Stimulated activated CD4-positive, alpha-beta T cell treated with anti-CD3 and anti-CD28 coated beads, Interleukin-1b, Interleukin-23, amount 100 ng/mL, for 24 hours (primary cell): Measurements from ENCODE around the gene ITPK1.
A peak's percentile ranks its signal among the peaks of the same experiment; 100 is the strongest.
"Not testable (repeated sequence)": the region's sequence is repeated elsewhere in the genome, so short reads cannot be mapped to it uniquely, and the experiment has no call there.

Experiments
- DNase-seq, 4 experiments: peaks; one replicate each; pipeline ENCODE4 v3.0.0-alpha.2; 2020; ENCODE audit warnings: low read depth in 4 of 4, low spot score in 1 of 4

ITPK1 gene

GRCh38 chr14:93115821-93116675, at the start of gene ITPK1:
Gene ITPK1, minus strand, starts transcription at chr14:93115925. Its CDS starts 762 bp downstream, at chr14:93115163.
- peak in 3 of 4 experiments; percentile 31 to 43 (median 34) for DNase-seq

- no peak for DNase-seq
These were observed 47.8 kb upstream of the ITPK1 start for GRCh38 chr14:93163564-93163963.

DNA sequence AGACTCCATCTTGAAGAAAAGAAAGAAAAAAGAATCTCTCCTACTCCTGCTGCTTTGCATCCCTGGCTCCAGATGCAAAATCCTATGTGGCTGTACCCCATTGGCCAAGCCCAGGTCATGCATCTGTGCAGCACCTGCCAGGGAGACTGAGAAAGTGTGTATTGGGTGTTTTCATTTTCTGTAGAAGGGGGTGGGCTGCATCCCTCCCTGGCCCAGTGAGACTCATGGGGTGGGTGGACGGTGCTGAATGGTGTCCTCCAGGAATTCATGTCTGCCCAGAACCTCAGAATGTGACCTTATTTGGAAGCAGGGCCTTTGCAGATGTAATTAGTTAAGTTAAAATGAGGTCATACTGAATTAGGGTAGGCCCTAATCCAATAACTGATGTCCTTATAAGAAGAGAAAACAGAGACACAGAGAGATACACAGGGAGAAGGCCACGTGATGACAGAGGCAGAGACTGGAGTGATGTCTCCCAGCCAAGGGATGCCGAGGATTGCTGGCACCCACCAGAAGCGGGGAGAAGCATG, 45.8 kb upstream of the ITPK1 start:
- DNase-seq = no peak

GRCh38 chr14:93160353-93160801, 44.7 kb upstream of the ITPK1 start:
- no peak for DNase-seq

- DNase-seq = not testable (repeated sequence)
These were observed 44.1 kb upstream of the ITPK1 start for GRCh38 chr14:93159625-93160352.

GRCh38 chr14:93158349-93158748, 42.6 kb upstream of the ITPK1 start:
- not testable (repeated sequence) for DNase-seq

GRCh38 chr14:93156693-93157369, 41.1 kb upstream of the ITPK1 start:
- no peak for DNase-seq

DNA sequence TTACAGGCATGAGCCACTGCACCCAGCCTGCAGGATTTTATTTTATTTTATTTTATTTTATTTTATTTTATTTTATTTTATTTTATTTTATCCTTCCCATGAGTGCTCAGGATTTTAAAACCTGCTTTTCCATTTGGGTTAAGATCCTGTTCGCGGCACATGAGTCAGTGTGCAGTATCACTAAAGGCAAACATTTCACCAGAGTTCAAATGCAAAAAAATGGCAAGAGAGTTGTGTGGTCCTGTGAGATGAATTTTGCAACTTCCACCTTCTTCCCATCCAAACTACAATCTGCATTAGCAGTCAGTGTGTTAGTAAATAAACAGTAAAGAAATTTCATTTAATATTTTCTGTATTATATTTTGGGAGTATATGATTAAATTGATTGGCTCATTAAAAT, 39.9 kb upstream of the ITPK1 start:
- DNase-seq = no peak

- no peak for DNase-seq
These were observed 37.4 kb upstream of the ITPK1 start for GRCh38 chr14:93153121-93153520.

- no peak for DNase-seq
These were observed 34.8 kb upstream of the ITPK1 start for GRCh38 chr14:93150227-93151208.

- DNase-seq = no peak
These were observed 33.3 kb upstream of the ITPK1 start for GRCh38 chr14:93148979-93149378.

DNA sequence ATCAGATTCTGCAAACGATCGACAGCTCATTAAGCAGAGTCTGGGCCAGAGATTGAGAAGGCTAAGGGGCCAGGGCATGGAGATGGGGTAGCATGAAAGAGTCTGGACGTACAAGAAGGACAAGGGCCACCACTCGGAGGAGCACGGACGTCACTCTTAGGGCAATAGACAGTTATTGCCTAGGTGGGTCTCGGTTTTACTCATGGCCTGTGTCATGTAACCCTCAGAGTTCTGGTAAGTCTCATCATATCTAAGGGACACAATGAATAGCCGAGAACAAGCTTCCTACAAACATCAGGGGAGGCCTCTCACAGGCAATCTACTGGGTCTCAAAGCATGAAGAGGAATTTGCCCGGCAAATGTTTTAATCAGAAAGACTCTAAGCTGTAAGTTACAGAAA, 30.4 kb upstream of the ITPK1 start:
- DNase-seq = no peak

GRCh38 chr14:93142854-93143652, 27.3 kb upstream of the ITPK1 start:
- no peak for DNase-seq

DNA sequence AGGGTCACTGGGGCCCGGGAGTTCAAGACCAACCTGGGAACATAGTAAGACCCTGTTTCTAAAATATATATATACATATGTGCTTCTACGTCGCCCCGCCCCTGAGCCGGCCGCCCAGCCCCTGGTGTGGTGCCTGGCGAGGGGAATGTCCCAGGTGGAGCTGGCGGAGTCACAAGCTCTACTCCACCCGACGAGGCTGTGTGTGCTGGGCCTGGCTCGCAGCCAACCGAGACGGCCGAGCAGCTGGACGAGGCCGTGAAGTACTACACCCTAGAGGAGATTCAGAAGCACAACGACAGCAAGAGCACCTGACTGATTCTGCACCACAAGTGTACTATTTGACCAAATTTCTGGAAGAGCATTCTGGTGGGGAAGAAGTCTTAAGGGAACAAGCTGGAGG, 22.1 kb upstream of the ITPK1 start:
- DNase-seq = no peak

GRCh38 chr14:93136508-93136907, 20.8 kb upstream of the ITPK1 start:
- not testable (repeated sequence) for DNase-seq

GRCh38 chr14:93136009-93136408, 20.3 kb upstream of the ITPK1 start:
- DNase-seq = no peak

- DNase-seq = no peak
These were observed 19.7 kb upstream of the ITPK1 start for GRCh38 chr14:93135399-93135798.

DNA sequence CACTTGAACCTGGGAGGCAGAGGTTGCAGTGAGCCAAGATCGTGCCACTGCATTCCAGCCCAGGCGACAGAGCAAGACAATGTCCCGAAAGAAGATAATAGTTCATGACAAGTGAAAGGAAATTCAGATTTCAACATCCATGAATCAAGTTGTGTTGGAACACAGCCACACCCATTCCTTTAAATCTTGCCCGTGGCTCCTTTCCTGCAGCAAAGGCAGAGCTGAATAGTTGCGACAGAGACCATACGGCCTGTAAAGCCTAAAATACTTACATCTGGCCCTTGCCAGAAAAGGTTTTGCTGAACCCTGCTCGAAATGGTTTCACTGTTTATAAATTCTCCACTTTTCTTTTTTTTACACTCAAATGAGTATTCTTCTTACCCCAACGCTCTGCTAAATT, 17.7 kb upstream of the ITPK1 start:
- no peak for DNase-seq

GRCh38 chr14:93132472-93133065, 16.8 kb upstream of the ITPK1 start:
- DNase-seq = no peak
